ENCODE data around the gene RIMKLB.
"Not testable (repeated sequence)": the region's sequence is repeated elsewhere in the genome, so short reads cannot be mapped to it uniquely, and the experiment has no call there.

The RIMKLB gene

GRCh38 chr12:8810112-8810511 lies 112.3 kb downstream of the RIMKLB start:
- H3K9ac ChIP-seq (ENCODE audit: low read length); H3K36me3 ChIP-seq (ENCODE audit: control insufficient read depth, insufficient read depth, low read length); H3K4me3 ChIP-seq (ENCODE audit: low read length); H3K27me3 ChIP-seq (ENCODE audit: control insufficient read depth, insufficient read depth, low read length); H3K9me3 ChIP-seq (ENCODE audit: control insufficient read depth, low read length); H3K4me1 ChIP-seq (ENCODE audit: control insufficient read depth, insufficient read depth, low read length): not testable (repeated sequence)

- Histone ChIP-seq H3K9ac (ENCODE audit: low read length) (no peak overlapping the region), H3K4me1 (ENCODE audit: control insufficient read depth, insufficient read depth, low read length) (no peaks in the 10 kb centered on the region), H3K36me3 (ENCODE audit: control insufficient read depth, insufficient read depth, low read length) (no peaks in the 10 kb centered on the region), H3K4me3 (ENCODE audit: low read length) (no peak overlapping the region), H3K9me3 (ENCODE audit: control insufficient read depth, low read length) (no peaks in the 10 kb centered on the region), H3K27me3 (ENCODE audit: control insufficient read depth, insufficient read depth, low read length) (no peaks in the 10 kb centered on the region)
Observed at GRCh38 chr12:8813572-8814357, 116.0 kb downstream of the RIMKLB start.

GRCh38 chr12:8816448-8817050 lies 118.8 kb downstream of the RIMKLB start:
- Histone ChIP-seq H3K36me3 (ENCODE audit: control insufficient read depth, insufficient read depth, low read length) (no peaks in the 10 kb centered on the region), H3K27me3 (ENCODE audit: control insufficient read depth, insufficient read depth, low read length) (no peaks in the 10 kb centered on the region), H3K4me3 (ENCODE audit: low read length) (no peak overlapping the region), H3K4me1 (ENCODE audit: control insufficient read depth, insufficient read depth, low read length) (no peaks in the 10 kb centered on the region), H3K9me3 (ENCODE audit: control insufficient read depth, low read length) (no peaks in the 10 kb centered on the region), H3K9ac (ENCODE audit: low read length) (no peak overlapping the region)

GRCh38 chr12:8817856-8818255 lies 120.1 kb downstream of the RIMKLB start:
- no peaks in the 10 kb centered on the region for H3K4me1 ChIP-seq (ENCODE audit: control insufficient read depth, insufficient read depth, low read length)
- H3K36me3 ChIP-seq (ENCODE audit: control insufficient read depth, insufficient read depth, low read length) = no peaks in the 10 kb centered on the region
- no peaks in the 10 kb centered on the region for H3K9me3 ChIP-seq (ENCODE audit: control insufficient read depth, low read length)
- H3K27me3 ChIP-seq (ENCODE audit: control insufficient read depth, insufficient read depth, low read length) = no peaks in the 10 kb centered on the region
- H3K9ac ChIP-seq (ENCODE audit: low read length) = no peak overlapping the region
- H3K4me3 ChIP-seq (ENCODE audit: low read length) = no peak overlapping the region

GRCh38 chr12:8818526-8818925 lies 120.7 kb downstream of the RIMKLB start:
- Histone ChIP-seq H3K36me3 (ENCODE audit: control insufficient read depth, insufficient read depth, low read length) (no peaks in the 10 kb centered on the region), H3K9me3 (ENCODE audit: control insufficient read depth, low read length) (no peaks in the 10 kb centered on the region), H3K27me3 (ENCODE audit: control insufficient read depth, insufficient read depth, low read length) (no peaks in the 10 kb centered on the region), H3K4me1 (ENCODE audit: control insufficient read depth, insufficient read depth, low read length) (no peaks in the 10 kb centered on the region), H3K9ac (ENCODE audit: low read length) (no peak overlapping the region), H3K4me3 (ENCODE audit: low read length) (no peak overlapping the region)

- H3K36me3 ChIP-seq (ENCODE audit: control insufficient read depth, insufficient read depth, low read length) = no peaks in the 10 kb centered on the region
- no peaks in the 10 kb centered on the region for H3K27me3 ChIP-seq (ENCODE audit: control insufficient read depth, insufficient read depth, low read length)
- no peak overlapping the region for H3K4me3 ChIP-seq (ENCODE audit: low read length)
- no peaks in the 10 kb centered on the region for H3K9me3 ChIP-seq (ENCODE audit: control insufficient read depth, low read length)
- H3K9ac ChIP-seq (ENCODE audit: low read length) = no peak overlapping the region
- H3K4me1 ChIP-seq (ENCODE audit: control insufficient read depth, insufficient read depth, low read length) = no peaks in the 10 kb centered on the region
Observed at GRCh38 chr12:8819666-8819980, 121.8 kb downstream of the RIMKLB start.

- H3K4me1 ChIP-seq (ENCODE audit: control insufficient read depth, insufficient read depth, low read length); H3K27me3 ChIP-seq (ENCODE audit: control insufficient read depth, insufficient read depth, low read length); H3K4me3 ChIP-seq (ENCODE audit: low read length); H3K36me3 ChIP-seq (ENCODE audit: control insufficient read depth, insufficient read depth, low read length); H3K9ac ChIP-seq (ENCODE audit: low read length); H3K9me3 ChIP-seq (ENCODE audit: control insufficient read depth, low read length): not testable (repeated sequence)
Observed at GRCh38 chr12:8820676-8821407, 123.1 kb downstream of the RIMKLB start.

- H3K4me3 ChIP-seq (ENCODE audit: low read length) = no peak overlapping the region
- no peaks in the 10 kb centered on the region for H3K4me1 ChIP-seq (ENCODE audit: control insufficient read depth, insufficient read depth, low read length)
- no peaks in the 10 kb centered on the region for H3K27me3 ChIP-seq (ENCODE audit: control insufficient read depth, insufficient read depth, low read length)
- H3K36me3 ChIP-seq (ENCODE audit: control insufficient read depth, insufficient read depth, low read length) = no peaks in the 10 kb centered on the region
- no peaks in the 10 kb centered on the region for H3K9me3 ChIP-seq (ENCODE audit: control insufficient read depth, low read length)
- no peak overlapping the region for H3K9ac ChIP-seq (ENCODE audit: low read length)
Observed at GRCh38 chr12:8821591-8821990, 123.8 kb downstream of the RIMKLB start.

GRCh38 chr12:8822298-8822697 lies 124.5 kb downstream of the RIMKLB start, which contains the start of gene A2ML1:
A2ML1 (plus strand) TSS chr12:8822621; CDS start chr12:8822652, 31 bp downstream.
- Histone ChIP-seq H3K9me3 (ENCODE audit: control insufficient read depth, low read length) (no peaks in the 10 kb centered on the region), H3K27me3 (ENCODE audit: control insufficient read depth, insufficient read depth, low read length) (no peaks in the 10 kb centered on the region), H3K4me3 (ENCODE audit: low read length) (no peak within 1 kb of the TSS), H3K4me1 (ENCODE audit: control insufficient read depth, insufficient read depth, low read length) (no peaks in the 10 kb centered on the region), H3K9ac (ENCODE audit: low read length) (no peak within 1 kb of the TSS), H3K36me3 (ENCODE audit: control insufficient read depth, insufficient read depth, low read length) (no peaks in the 10 kb centered on the region)

- Histone ChIP-seq H3K27me3 (ENCODE audit: control insufficient read depth, insufficient read depth, low read length) (no peaks in the 10 kb centered on the region), H3K9ac (ENCODE audit: low read length) (no peak overlapping the region), H3K9me3 (ENCODE audit: control insufficient read depth, low read length) (no peaks in the 10 kb centered on the region), H3K4me3 (ENCODE audit: low read length) (no peak overlapping the region), H3K4me1 (ENCODE audit: control insufficient read depth, insufficient read depth, low read length) (no peaks in the 10 kb centered on the region), H3K36me3 (ENCODE audit: control insufficient read depth, insufficient read depth, low read length) (no peaks in the 10 kb centered on the region)
Observed at GRCh38 chr12:8823565-8824300, 125.9 kb downstream of the RIMKLB start.

GRCh38 chr12:8827551-8828256 lies 129.9 kb downstream of the RIMKLB start:
- Histone ChIP-seq H3K9ac (ENCODE audit: low read length) (no peak overlapping the region), H3K9me3 (ENCODE audit: control insufficient read depth, low read length) (no peaks in the 10 kb centered on the region), H3K36me3 (ENCODE audit: control insufficient read depth, insufficient read depth, low read length) (no peaks in the 10 kb centered on the region), H3K27me3 (ENCODE audit: control insufficient read depth, insufficient read depth, low read length) (no peaks in the 10 kb centered on the region), H3K4me3 (ENCODE audit: low read length) (no peak overlapping the region), H3K4me1 (ENCODE audit: control insufficient read depth, insufficient read depth, low read length) (no peaks in the 10 kb centered on the region)
